GM23248 (cell line): ENCODE results near the gene IKBKG. TPM values are rescaled to one million over a fixed set of nuclear protein-coding genes. Genes with fewer than 3 reads are reported as not detected.

Experiments used
- DNase-seq: peaks from one replicate; pipeline ENCODE4 v3.0.0-alpha.2; 2015
- H2AFZ ChIP-seq: fragments of 200-600 bp; sonication (generic); 2 replicates; pipeline ENCODE4 v1.6.1; 2016; ENCODE audit warnings: antibody characterized with exemption
- H3F3A ChIP-seq: fragments of 200-600 bp; sonication (generic); 2 replicates; pipeline ENCODE4 v1.6.1; 2016; ENCODE audit warnings: mild to moderate bottlenecking, antibody characterized with exemption, mixed run types; ENCODE audit not compliant: insufficient read depth
- H3K27ac ChIP-seq: fragments of 200-600 bp; sonication (generic); 2 replicates; pipeline ENCODE4 v1.5.1; 2016; ENCODE audit warnings: mild to moderate bottlenecking
- H3K27me3 ChIP-seq: fragments of 200-600 bp; sonication (generic); replicated peaks from 2 replicates; pipeline ENCODE4 v1.6.1; 2016; ENCODE audit warnings: mild to moderate bottlenecking; ENCODE audit not compliant: insufficient read depth
- H3K36me3 ChIP-seq: fragments of 200-600 bp; sonication (generic); 2 replicates; pipeline ENCODE4 v1.6.1; 2016; ENCODE audit warnings: low read depth, mild to moderate bottlenecking
- H3K4me1 ChIP-seq: fragments of 200-600 bp; sonication (generic); 2 replicates; pipeline ENCODE4 v1.6.1; 2016; ENCODE audit warnings: mild to moderate bottlenecking; ENCODE audit not compliant: insufficient read depth
- H3K4me2 ChIP-seq: fragments of 200-600 bp; sonication (generic); one replicate; pipeline ENCODE4 v1.6.1; 2016; ENCODE audit warnings: mild to moderate bottlenecking; ENCODE audit not compliant: unreplicated experiment
- H3K4me3 ChIP-seq: fragments of 200-600 bp; sonication (generic); 2 replicates; pipeline ENCODE4 v1.5.1; 2016; ENCODE audit warnings: mild to moderate bottlenecking
- H3K79me2 ChIP-seq: fragments of 200-600 bp; sonication (generic); 2 replicates; pipeline ENCODE4 v1.6.1; 2016; ENCODE audit warnings: mild to moderate bottlenecking; ENCODE audit not compliant: insufficient read depth
- H3K9ac ChIP-seq: fragments of 200-600 bp; sonication (generic); 2 replicates; pipeline ENCODE4 v1.6.1; 2016; ENCODE audit warnings: mild to moderate bottlenecking
- H3K9me2 ChIP-seq: fragments of 200-600 bp; sonication (generic); 2 replicates; pipeline ENCODE4 v1.6.1; 2016; ENCODE audit warnings: mixed run types, mild to moderate bottlenecking, moderate library complexity; ENCODE audit not compliant: insufficient read depth
- H3K9me3 ChIP-seq: fragments of 200-600 bp; sonication (generic); one replicate; pipeline ENCODE4 v1.6.1; 2017; ENCODE audit warnings: low read depth
- H4K20me1 ChIP-seq: fragments of 200-600 bp; sonication (generic); 2 replicates; pipeline ENCODE4 v1.6.0; 2016; ENCODE audit not compliant: insufficient read depth
- EZH2 ChIP-seq: fragments of 200-600 bp; sonication (generic); IDR thresholded peaks from 2 replicates; pipeline ENCODE4 v1.6.1; 2018; ENCODE audit warnings: antibody characterized with exemption, mild to moderate bottlenecking; ENCODE audit not compliant: insufficient read depth, poor library complexity, severe bottlenecking
- EZH2phosphoT487 ChIP-seq: fragments of 200-600 bp; sonication (generic); IDR thresholded peaks from 2 replicates; pipeline ENCODE4 v1.6.1; 2018; ENCODE audit warnings: antibody characterized with exemption, moderate library complexity, mild to moderate bottlenecking, low read depth; ENCODE audit not compliant: insufficient read depth
- WGBS, 2 experiments: methylation state at CpG; one replicate each; pipeline ENCODE4 v1.1.6; 2015 to 2017; ENCODE audit warnings: low lambda C conversion rate in 2 of 2, low coverage in 1 of 2; ENCODE audit errors: missing lambda C conversion rate in 2 of 2; 5-methylcytosine and 5-hydroxymethylcytosine counted together
- in situ Hi-C: fragments of 300-500 bp; cut with MboI; formaldehyde crosslinking; loops from 2 replicates; pipeline ENCODE4 v1.15.0; 2020
- polyA plus RNA-seq: library from polyadenylated mRNA; unstranded; fragments of >200 nt; fragmentation: Nextera tagmentation; extraction: Ambion mirVana; gene quantifications from 2 replicates; pipeline ENCODE4 v1.2.1, GENCODE V29; 2016
- total RNA-seq: library from RNA; depleted of rRNA; stranded (reverse); fragments of >200 nt; shearing (Covaris generic); gene quantifications from 2 replicates; pipeline ENCODE4 v1.2.3, GENCODE V29; 2014

IKBKG gene
- total and polyA plus RNA-seq, 2 experiments from 2014 or later, result 25.9 to 26.2 TPM

DNA sequence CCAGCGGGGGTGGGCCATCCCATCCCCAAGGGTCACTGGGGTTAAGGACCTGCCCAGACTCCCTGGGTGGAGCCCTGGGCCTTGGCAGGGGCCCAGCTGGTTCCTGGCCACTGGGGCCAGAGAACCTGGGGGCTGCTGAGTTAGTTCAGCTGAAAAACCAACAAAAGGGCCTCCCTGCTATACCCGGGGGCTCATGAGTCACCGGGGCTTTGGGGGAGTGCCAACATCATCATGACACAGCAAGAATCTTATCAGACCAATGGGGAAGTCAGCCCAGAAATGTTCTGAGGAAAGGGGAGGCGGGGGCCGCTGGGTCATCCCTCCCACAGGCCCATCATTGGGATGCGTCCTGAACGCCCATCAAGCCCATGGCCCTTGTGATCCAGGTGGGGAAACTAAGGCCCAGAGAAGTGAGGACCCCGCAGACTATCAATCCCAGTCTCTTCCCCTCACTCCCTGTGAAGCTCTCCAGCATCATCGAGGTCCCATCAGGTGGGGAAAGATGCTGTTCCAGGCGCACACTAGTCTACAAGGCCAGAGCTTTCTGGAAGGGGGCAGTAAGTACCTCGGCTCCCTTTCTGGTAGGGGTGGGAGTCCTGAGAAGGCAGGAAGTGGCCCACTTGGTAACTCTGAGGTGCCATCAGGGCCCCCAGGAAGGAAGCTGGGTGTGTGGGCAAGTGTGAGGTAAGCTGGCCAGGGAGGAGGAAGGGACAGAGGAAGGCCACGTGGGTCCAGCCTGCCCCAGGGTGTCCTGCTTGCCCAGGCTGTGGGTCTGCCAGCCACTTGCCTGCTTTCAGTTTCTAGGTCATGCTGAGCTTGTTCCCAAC lies 5.3 kb upstream of the IKBKG start:
- Histone ChIP-seq H3K9me3 (no peaks in the 10 kb centered on the region), H4K20me1 (no peaks in the 10 kb centered on the region), H3K4me2 (peak overlapping the region; percentile 28), H3K79me2 (peaks cover 34% of the 10 kb centered on the region), H3K9ac (peak overlapping the region; percentile 77), H3K27me3 (no peaks in the 10 kb centered on the region), H3F3A (no peaks in the 10 kb centered on the region), H3K9me2 (no peaks in the 10 kb centered on the region), H2AFZ (no peak overlapping the region), H3K27ac (peak overlapping the region; percentile 93), H3K36me3 (no peaks in the 10 kb centered on the region), H3K4me1 (peaks cover 15% of the 10 kb centered on the region), H3K4me3 (no peak overlapping the region)
- TF ChIP-seq EZH2 (no peak), EZH2phosphoT487 (no peak)
- 60 to 64% methylated on average over 8 to 10 of the region's 12 CpGs for WGBS, 2 experiments
- peak; percentile 79 for DNase-seq
- in situ Hi-C loops, result no loop called here

DNA sequence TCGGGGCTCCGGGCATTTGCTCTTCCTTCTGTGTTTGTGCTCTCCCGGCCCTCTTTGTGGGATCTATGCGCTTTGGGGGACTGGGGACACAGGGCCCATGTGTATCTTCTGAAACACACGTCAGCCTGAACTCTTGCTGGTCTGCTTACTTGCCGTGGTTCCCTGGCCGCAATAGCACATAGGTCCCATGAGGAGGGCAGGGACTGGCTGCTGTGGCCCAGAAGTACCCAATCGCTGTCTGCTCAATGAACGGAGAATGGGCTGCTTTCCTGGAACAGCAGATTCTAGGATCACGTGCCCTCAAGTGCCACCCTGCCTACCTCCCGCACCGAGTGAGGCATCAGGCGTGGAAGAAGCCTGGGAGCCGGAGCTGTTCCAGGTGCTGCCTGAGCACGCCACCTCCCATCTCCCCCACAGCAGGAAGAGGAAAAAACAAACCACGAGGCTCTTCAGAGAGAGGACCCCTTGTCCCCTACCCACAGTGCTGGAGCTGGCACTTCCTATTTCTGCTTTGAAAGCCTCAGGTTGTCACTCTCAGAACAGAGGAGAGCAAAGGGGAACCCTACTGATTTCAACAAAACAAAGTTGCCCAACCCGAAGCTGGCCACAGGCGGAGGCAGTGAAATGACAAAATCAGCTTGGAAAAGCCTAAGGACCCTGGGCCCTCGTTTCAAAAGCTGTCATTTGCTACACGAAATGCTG lies 4.5 kb upstream of the IKBKG start:
- Histone ChIP-seq H3K36me3 (no peaks in the 10 kb centered on the region), H2AFZ (no peak overlapping the region), H3K27me3 (no peaks in the 10 kb centered on the region), H4K20me1 (no peaks in the 10 kb centered on the region), H3K27ac (peak overlapping the region; percentile 93), H3K9me3 (no peaks in the 10 kb centered on the region), H3F3A (peaks cover 3% of the 10 kb centered on the region; the same call in 1 of the 2 replicates), H3K9me2 (no peaks in the 10 kb centered on the region), H3K4me1 (peaks cover 15% of the 10 kb centered on the region), H3K79me2 (peaks cover 35% of the 10 kb centered on the region), H3K4me3 (no peak overlapping the region), H3K4me2 (no peak overlapping the region), H3K9ac (peak overlapping the region; percentile 77)
- in situ Hi-C loops, result no loop called here
- TF ChIP-seq EZH2 (no peak), EZH2phosphoT487 (no peak)
- WGBS, 2 experiments, result 89% methylated on average over 18 to 20 of the region's 20 CpGs
- no peak for DNase-seq

DNA sequence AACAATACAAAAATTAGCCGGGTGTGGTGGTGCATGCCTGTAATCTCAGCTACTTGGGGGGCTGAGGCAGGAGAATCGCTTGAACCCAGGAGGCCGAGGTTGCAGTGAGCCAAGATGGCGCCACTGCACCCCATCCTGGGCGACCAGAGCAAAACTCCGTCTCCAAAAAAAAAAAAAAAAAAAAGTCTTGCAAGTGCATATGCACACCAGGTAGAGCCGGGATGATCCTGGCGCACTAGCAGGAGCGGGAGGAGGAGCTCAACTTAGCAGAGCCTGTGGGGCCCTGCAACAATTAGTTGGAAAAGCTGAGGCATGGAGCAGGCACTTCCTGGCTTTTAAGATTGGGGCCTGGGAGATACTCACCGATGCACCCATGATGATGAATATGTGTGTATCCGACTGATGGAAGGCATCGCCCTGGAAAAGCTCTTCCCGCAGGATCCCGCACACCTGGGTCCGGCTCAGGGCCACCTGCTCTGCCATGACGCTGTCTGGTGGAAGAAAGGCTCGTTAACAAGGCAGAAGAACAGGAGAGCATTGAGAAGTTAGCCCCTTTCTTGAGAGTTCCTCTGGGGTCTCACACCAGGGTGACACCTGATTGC lies 1.6 kb upstream of the IKBKG start:
- Histone ChIP-seq H3K36me3 (no peaks in the 10 kb centered on the region), H3F3A (peaks cover 11% of the 10 kb centered on the region; the same call in 1 of the 2 replicates), H3K4me2 (peak overlapping the region; percentile 71), H3K27me3 (no peaks in the 10 kb centered on the region), H3K27ac (no peak overlapping the region), H3K9me2 (no peaks in the 10 kb centered on the region), H3K9me3 (no peaks in the 10 kb centered on the region), H4K20me1 (no peaks in the 10 kb centered on the region), H3K9ac (peak overlapping the region; percentile 98), H3K79me2 (peaks cover 51% of the 10 kb centered on the region), H2AFZ (no peak overlapping the region), H3K4me1 (peaks cover 22% of the 10 kb centered on the region), H3K4me3 (peak overlapping the region; percentile 98)
- DNase-seq, result no peak
- in situ Hi-C loops, result no loop called here
- 87% methylated on average over 11 to 15 of the region's 17 CpGs for WGBS, 2 experiments
- TF ChIP-seq EZH2 (no peak), EZH2phosphoT487 (no peak)
